H9 (cell line): ENCODE measurements around the gene UBE4A. TPM values are rescaled to one million over a fixed set of nuclear protein-coding genes. Genes with fewer than 3 reads are reported as not detected.

Experiments
- DNase-seq: peaks from one replicate; pipeline ENCODE4 v3.0.0-alpha.2; 2017
- H2AFZ ChIP-seq: one replicate; pipeline ENCODE4 v1.6.1; 2013; ENCODE audit warnings: mild to moderate bottlenecking, low read length, control low read depth, moderate library complexity
- H2AK5ac ChIP-seq: 2 replicates; pipeline ENCODE4 v1.6.1; 2013; ENCODE audit warnings: low read length, control low read depth, mixed read lengths; ENCODE audit not compliant: insufficient read length
- H2BK120ac ChIP-seq: one replicate; pipeline ENCODE4 v1.6.1; 2013; ENCODE audit warnings: low read depth, mild to moderate bottlenecking, low read length, control low read depth, inconsistent platforms; ENCODE audit not compliant: poor library complexity, severe bottlenecking
- H2BK12ac ChIP-seq: 2 replicates; pipeline ENCODE4 v1.6.1; 2013; ENCODE audit warnings: low read length, control low read depth, mixed read lengths, low read depth; ENCODE audit not compliant: insufficient read length
- H2BK15ac ChIP-seq: 2 replicates; pipeline ENCODE4 v1.6.1; 2013; ENCODE audit warnings: low read depth, low read length, control low read depth
- H2BK20ac ChIP-seq: one replicate; pipeline ENCODE4 v1.6.1; 2013; ENCODE audit warnings: low read depth, mild to moderate bottlenecking, low read length, control low read depth, inconsistent platforms; ENCODE audit not compliant: poor library complexity, severe bottlenecking
- H2BK5ac ChIP-seq: 2 replicates; pipeline ENCODE4 v1.6.1; 2013; ENCODE audit warnings: low read length, control low read depth, mixed read lengths; ENCODE audit not compliant: insufficient read length
- H3K14ac ChIP-seq: 2 replicates; pipeline ENCODE4 v1.6.1; 2013; ENCODE audit warnings: low read length, control low read depth; ENCODE audit not compliant: insufficient read depth
- H3K18ac ChIP-seq: 2 replicates; pipeline ENCODE4 v1.6.1; 2013; ENCODE audit warnings: low read depth, mild to moderate bottlenecking, mixed read lengths, low read length, control low read depth; ENCODE audit not compliant: insufficient read length
- H3K23ac ChIP-seq: 2 replicates; pipeline ENCODE4 v1.6.1; 2013; ENCODE audit warnings: low read length, control low read depth, mixed read lengths, low read depth; ENCODE audit not compliant: insufficient read length
- H3K23me2 ChIP-seq: 2 replicates; pipeline ENCODE4 v1.6.1; 2013; ENCODE audit warnings: low read depth, mild to moderate bottlenecking, mixed read lengths, low read length, control low read depth; ENCODE audit not compliant: insufficient read length, poor library complexity, severe bottlenecking
- H3K27ac ChIP-seq: 2 replicates; pipeline ENCODE4 v1.5.1; 2013; ENCODE audit warnings: low read length, control low read depth, mixed read lengths, low read depth; ENCODE audit not compliant: insufficient read length
- H3K27me3 ChIP-seq: 2 replicates; pipeline ENCODE4 v1.6.1; 2013; ENCODE audit warnings: low read length, control low read depth, inconsistent platforms; ENCODE audit not compliant: insufficient read depth
- H3K4ac ChIP-seq: 2 replicates; pipeline ENCODE4 v1.6.1; 2013; ENCODE audit warnings: low read depth, mild to moderate bottlenecking, control low read depth, inconsistent platforms, low read length, moderate library complexity
- H3K4me1 ChIP-seq: 2 replicates; pipeline ENCODE4 v1.6.1; 2013; ENCODE audit warnings: low read length, control low read depth, inconsistent platforms; ENCODE audit not compliant: insufficient read depth
- H3K4me2 ChIP-seq: 2 replicates; pipeline ENCODE4 v1.6.1; 2013; ENCODE audit warnings: low read length, control low read depth, mixed read lengths; ENCODE audit not compliant: insufficient read length, insufficient read depth
- H3K56ac ChIP-seq: 2 replicates; pipeline ENCODE4 v1.6.1; 2013; ENCODE audit warnings: low read depth, mild to moderate bottlenecking, mixed read lengths, low read length, control low read depth; ENCODE audit not compliant: insufficient read length
- H3K79me1 ChIP-seq: 2 replicates; pipeline ENCODE4 v1.6.1; 2013; ENCODE audit warnings: low read depth, mild to moderate bottlenecking, moderate library complexity, low read length, control low read depth, inconsistent platforms; ENCODE audit not compliant: insufficient read depth, poor library complexity, severe bottlenecking
- H3K79me2 ChIP-seq: 2 replicates; pipeline ENCODE4 v1.6.1; 2013; ENCODE audit warnings: low read length, control low read depth, inconsistent platforms; ENCODE audit not compliant: insufficient read depth
- H3K9ac ChIP-seq: 2 replicates; pipeline ENCODE4 v1.6.1; 2013; ENCODE audit warnings: low read length, control low read depth, mixed read lengths; ENCODE audit not compliant: insufficient read length; ENCODE audit errors: extremely low read depth
- H3K9me3 ChIP-seq: one replicate; pipeline ENCODE4 v1.6.1; 2013; ENCODE audit warnings: low read depth, low read length, inconsistent platforms; ENCODE audit not compliant: control insufficient read depth
- H3T11ph ChIP-seq: one replicate; pipeline ENCODE4 v1.6.1; 2013; ENCODE audit warnings: mild to moderate bottlenecking, low read length, control low read depth, inconsistent platforms
- H4K20me1 ChIP-seq: one replicate; pipeline ENCODE4 v1.6.1; 2013; ENCODE audit not compliant: control insufficient read depth, insufficient read length, insufficient read depth
- H4K5ac ChIP-seq: 2 replicates; pipeline ENCODE4 v1.6.1; 2013; ENCODE audit warnings: low read depth, mild to moderate bottlenecking, mixed read lengths, low read length, control low read depth; ENCODE audit not compliant: insufficient read length
- H4K8ac ChIP-seq: replicated peaks from 2 replicates; pipeline ENCODE4 v1.6.1; 2013; ENCODE audit warnings: low read length, control low read depth, mixed read lengths, low read depth; ENCODE audit not compliant: insufficient read length
- H4K91ac ChIP-seq: 2 replicates; pipeline ENCODE4 v1.6.1; 2013; ENCODE audit warnings: low read depth, mild to moderate bottlenecking, moderate library complexity, mixed read lengths, low read length, control low read depth; ENCODE audit not compliant: insufficient read length
- H3K27ac Mint-ChIP-seq, 3 experiments: 2 replicates in 2 of 3; 3 replicates in 1 of 3; pipeline ENCODE4 v1.8.0; 2020 to 2021; ENCODE audit warnings: mixed read lengths in 3 of 3, mild to moderate bottlenecking in 1 of 3, moderate library complexity in 1 of 3
- H3K27me3 Mint-ChIP-seq: 2 replicates; pipeline ENCODE4 v1.8.0; 2021; ENCODE audit warnings: low read depth, mild to moderate bottlenecking, moderate library complexity, mixed read lengths
- H3K36me3 Mint-ChIP-seq, 3 experiments: 2 replicates in 2 of 3; 3 replicates in 1 of 3; pipeline ENCODE4 v1.8.0; 2020 to 2021; ENCODE audit warnings: low read depth in 3 of 3, mixed read lengths in 3 of 3; ENCODE audit not compliant: insufficient read depth in 1 of 3
- H3K4me1 Mint-ChIP-seq, 2 experiments: 2 replicates each; pipeline ENCODE4 v1.8.0; 2020; ENCODE audit warnings: mixed read lengths in 2 of 2
- H3K4me3 Mint-ChIP-seq, 2 experiments: 2 replicates in 1 of 2; 3 replicates in 1 of 2; pipeline ENCODE4 v1.8.0; 2020 to 2021; ENCODE audit warnings: mild to moderate bottlenecking in 2 of 2, mixed read lengths in 2 of 2, moderate library complexity in 1 of 2
- H3K9me3 Mint-ChIP-seq, 2 experiments: 2 replicates in 1 of 2; 3 replicates in 1 of 2; pipeline ENCODE4 v1.8.0; 2020; ENCODE audit warnings: mild to moderate bottlenecking in 2 of 2, mixed read lengths in 2 of 2, moderate library complexity in 1 of 2
- WGBS: extraction: QIAGEN DNeasy Blood & Tissue Kit; methylation state at CpG from one replicate; pipeline ENCODE4 v1.1.7; 2013; ENCODE audit warnings: missing lambda C conversion rate, low lambda C conversion rate, mixed read lengths; ENCODE audit not compliant: insufficient read length; ENCODE audit errors: extremely low coverage; 5-methylcytosine and 5-hydroxymethylcytosine counted together
- total RNA-seq: library from RNA; stranded (reverse); gene quantifications from 2 replicates; pipeline ENCODE4 v1.2.1, GENCODE V29; 2021
- TF ChIP-seq, protein P1 (sequence below): fragments of 200-600 bp; sonication (generic); conservative IDR thresholded peaks from 3 replicates; pipeline ENCODE4 v1.8.0; 2021; ENCODE audit warnings: antibody characterized with exemption, mild to moderate bottlenecking

The UBE4A gene
- total RNA-seq, 1 experiment from 2014 or later = 33.7 TPM

DNA sequence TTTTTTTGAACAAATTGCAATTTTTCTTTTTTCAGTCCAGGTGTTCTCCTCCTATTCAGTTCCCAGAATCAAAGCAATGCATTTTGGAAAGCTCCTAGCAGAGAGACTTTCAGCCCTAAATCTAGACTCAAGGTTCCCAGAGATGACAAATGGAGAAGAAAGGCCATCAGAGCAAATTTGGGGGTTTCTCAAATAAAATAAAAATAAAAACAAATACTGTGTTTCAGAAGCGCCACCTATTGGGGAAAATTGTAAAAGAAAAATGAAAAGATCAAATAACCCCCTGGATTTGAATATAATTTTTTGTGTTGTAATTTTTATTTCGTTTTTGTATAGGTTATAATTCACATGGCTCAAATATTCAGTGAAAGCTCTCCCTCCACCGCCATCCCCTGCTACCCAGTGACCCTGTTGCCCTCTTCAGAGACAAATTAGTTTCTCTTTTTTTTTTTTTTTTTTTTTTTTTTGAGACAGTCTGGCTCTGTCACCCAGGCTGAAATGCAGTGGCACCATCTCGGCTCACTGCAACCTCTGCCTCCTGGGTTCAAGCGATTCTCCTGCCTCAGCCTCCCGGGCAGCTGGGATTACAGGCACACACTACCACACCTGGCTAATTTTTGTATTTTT lies 6.2 kb upstream of the UBE4A start:
- no CpG with 5 or more reads among the region's 6 CpGs for WGBS
- H2BK15ac ChIP-seq = no peak overlapping the region
- no peak overlapping the region for H2BK120ac ChIP-seq
- H4K91ac ChIP-seq = no peak overlapping the region
- no peak overlapping the region for H4K5ac ChIP-seq
- no peak overlapping the region for H3T11ph ChIP-seq
- peaks cover 53% of the 10 kb centered on the region for H3K27me3 Mint-ChIP-seq
- no peak overlapping the region for H3K4me2 ChIP-seq
- H2BK12ac ChIP-seq = no peak overlapping the region
- H3K79me1 ChIP-seq = no peaks in the 10 kb centered on the region
- H3K56ac ChIP-seq = no peak overlapping the region
- H3K36me3 Mint-ChIP-seq = no peaks in the 10 kb centered on the region
- no peak overlapping the region for H3K23ac ChIP-seq
- H2AK5ac ChIP-seq = no peak overlapping the region
- TF ChIP-seq, protein P1, sequence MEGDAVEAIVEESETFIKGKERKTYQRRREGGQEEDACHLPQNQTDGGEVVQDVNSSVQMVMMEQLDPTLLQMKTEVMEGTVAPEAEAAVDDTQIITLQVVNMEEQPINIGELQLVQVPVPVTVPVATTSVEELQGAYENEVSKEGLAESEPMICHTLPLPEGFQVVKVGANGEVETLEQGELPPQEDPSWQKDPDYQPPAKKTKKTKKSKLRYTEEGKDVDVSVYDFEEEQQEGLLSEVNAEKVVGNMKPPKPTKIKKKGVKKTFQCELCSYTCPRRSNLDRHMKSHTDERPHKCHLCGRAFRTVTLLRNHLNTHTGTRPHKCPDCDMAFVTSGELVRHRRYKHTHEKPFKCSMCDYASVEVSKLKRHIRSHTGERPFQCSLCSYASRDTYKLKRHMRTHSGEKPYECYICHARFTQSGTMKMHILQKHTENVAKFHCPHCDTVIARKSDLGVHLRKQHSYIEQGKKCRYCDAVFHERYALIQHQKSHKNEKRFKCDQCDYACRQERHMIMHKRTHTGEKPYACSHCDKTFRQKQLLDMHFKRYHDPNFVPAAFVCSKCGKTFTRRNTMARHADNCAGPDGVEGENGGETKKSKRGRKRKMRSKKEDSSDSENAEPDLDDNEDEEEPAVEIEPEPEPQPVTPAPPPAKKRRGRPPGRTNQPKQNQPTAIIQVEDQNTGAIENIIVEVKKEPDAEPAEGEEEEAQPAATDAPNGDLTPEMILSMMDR = peak; percentile 68
- no peak overlapping the region for H3K9ac ChIP-seq
- H3K18ac ChIP-seq = no peak overlapping the region
- H3K27me3 ChIP-seq = no peaks in the 10 kb centered on the region
- H3K4ac ChIP-seq = no peak overlapping the region
- H3K4me1 Mint-ChIP-seq = peaks cover 7% of the 10 kb centered on the region in 2 experiments
- no peaks in the 10 kb centered on the region for H3K9me3 ChIP-seq
- no peaks in the 10 kb centered on the region for H4K20me1 ChIP-seq
- no peaks in the 10 kb centered on the region for H3K79me2 ChIP-seq
- H3K4me1 ChIP-seq = no peaks in the 10 kb centered on the region
- H3K27ac ChIP-seq = no peak overlapping the region
- no peak overlapping the region for H2AFZ ChIP-seq
- no peak overlapping the region for H4K8ac ChIP-seq
- H3K14ac ChIP-seq = no peak overlapping the region
- H3K23me2 ChIP-seq = no peaks in the 10 kb centered on the region
- H3K4me3 Mint-ChIP-seq = no peak overlapping the region
- DNase-seq = no peak
- H3K27ac Mint-ChIP-seq = no peak overlapping the region
- no peak overlapping the region for H2BK5ac ChIP-seq
- no peak overlapping the region for H2BK20ac ChIP-seq
- no peaks in the 10 kb centered on the region for H3K9me3 Mint-ChIP-seq
